Skeletal muscle satellite cell (primary cell): ENCODE results near the gene ZIC3.
A peak's percentile ranks its signal among the peaks of the same experiment; 100 is the strongest.

ENCODE experiments used
- H3K27me3 ChIP-seq: 2 replicates; pipeline ENCODE4 v1.7.0; 2013; ENCODE audit warnings: low read length; ENCODE audit not compliant: control insufficient read depth, insufficient read depth
- H3K36me3 ChIP-seq: 2 replicates; pipeline ENCODE4 v1.7.0; 2013; ENCODE audit warnings: mild to moderate bottlenecking, control low read depth, low read length; ENCODE audit not compliant: insufficient read depth
- H3K4me1 ChIP-seq: 2 replicates; pipeline ENCODE4 v1.7.0; 2013; ENCODE audit warnings: low read length; ENCODE audit not compliant: control insufficient read depth, insufficient read depth
- H3K4me2 ChIP-seq: 2 replicates; pipeline ENCODE4 v1.7.0; 2013; ENCODE audit warnings: mild to moderate bottlenecking, low read length
- H3K4me3 ChIP-seq: 2 replicates; pipeline ENCODE4 v1.7.0; 2013; ENCODE audit warnings: low read length
- H3K9ac ChIP-seq: 2 replicates; pipeline ENCODE4 v1.7.0; 2013; ENCODE audit warnings: mild to moderate bottlenecking, low read depth, low read length, moderate library complexity
- H3K9me3 ChIP-seq: replicated peaks from 2 replicates; pipeline ENCODE4 v1.7.0; 2013; ENCODE audit warnings: mild to moderate bottlenecking, control low read depth, low read length

ZIC3 gene

DNA sequence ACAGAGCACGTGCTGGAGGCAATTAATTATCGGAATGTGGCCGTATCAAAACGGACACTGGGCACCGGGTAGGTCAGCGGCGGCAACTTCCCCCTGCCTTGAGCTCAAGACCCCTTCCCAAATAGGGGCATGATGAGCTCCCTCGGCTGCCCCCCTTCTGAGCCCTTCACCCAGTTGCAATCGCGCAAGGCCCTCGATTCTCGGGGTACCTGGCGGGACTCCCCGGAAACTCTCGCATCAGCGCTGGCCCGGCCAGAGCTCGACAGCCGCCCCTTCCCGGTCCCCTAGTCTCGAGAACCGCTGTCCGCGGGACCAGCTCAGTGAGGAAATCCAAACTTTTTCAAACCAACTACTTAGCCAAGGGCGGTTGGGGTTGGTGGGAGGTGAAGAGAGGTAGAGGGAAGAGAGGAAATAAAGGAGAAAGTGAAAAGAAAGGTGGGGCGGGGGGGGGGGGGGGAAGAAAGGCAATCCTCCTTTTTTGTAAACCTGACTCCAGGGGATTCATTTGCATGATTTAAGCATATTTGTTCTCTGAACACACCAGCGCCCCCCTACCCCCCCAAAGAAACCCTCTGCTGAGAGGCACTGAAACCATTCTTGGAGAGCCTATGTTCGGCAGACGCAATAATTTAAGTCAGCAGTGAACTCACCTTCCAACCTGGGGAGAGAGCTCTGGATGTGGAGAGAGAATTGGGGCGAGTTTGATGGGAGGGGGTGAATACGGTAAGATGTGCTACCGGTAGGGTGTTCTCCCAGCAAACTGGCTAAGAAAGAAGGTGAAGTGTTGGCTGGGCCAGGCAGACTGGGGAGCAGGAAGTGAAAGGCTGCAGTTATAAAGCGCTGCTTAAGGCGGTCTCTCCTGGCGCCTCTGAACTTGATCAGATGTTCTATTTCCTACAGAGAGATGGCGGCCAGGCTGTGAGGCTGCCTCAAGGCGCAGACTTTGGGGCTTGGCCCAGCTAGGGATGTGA, 2.0 kb upstream of the ZIC3 start:
- Histone ChIP-seq H3K9me3 (peaks cover 12% of the 10 kb centered on the region), H3K4me1 (no peaks in the 10 kb centered on the region), H3K27me3 (peaks cover 35% of the 10 kb centered on the region), H3K4me3 (no peak overlapping the region), H3K4me2 (no peak overlapping the region), H3K9ac (no peak overlapping the region), H3K36me3 (no peaks in the 10 kb centered on the region)

GRCh38 chrX:137565318-137565904, 516 bp upstream of the ZIC3 start:
- Histone ChIP-seq H3K36me3 (no peaks in the 10 kb centered on the region), H3K9ac (no peak overlapping the region), H3K9me3 (peaks cover 12% of the 10 kb centered on the region), H3K4me3 (peak overlapping the region; percentile 50), H3K27me3 (peaks cover 42% of the 10 kb centered on the region), H3K4me1 (no peaks in the 10 kb centered on the region), H3K4me2 (peak overlapping the region; percentile 67)

GRCh38 chrX:137566746-137567679, 1.1 kb downstream of the ZIC3 start:
- no peak overlapping the region for H3K4me2 ChIP-seq
- no peaks in the 10 kb centered on the region for H3K4me1 ChIP-seq
- peaks cover 12% of the 10 kb centered on the region for H3K9me3 ChIP-seq
- no peak overlapping the region for H3K9ac ChIP-seq
- no peak overlapping the region for H3K4me3 ChIP-seq
- H3K27me3 ChIP-seq, result peaks cover 42% of the 10 kb centered on the region
- H3K36me3 ChIP-seq, result no peaks in the 10 kb centered on the region

GRCh38 chrX:137567682-137568232, 1.8 kb downstream of the ZIC3 start:
- H3K36me3 ChIP-seq, result no peaks in the 10 kb centered on the region
- H3K4me3 ChIP-seq, result no peak overlapping the region
- no peaks in the 10 kb centered on the region for H3K4me1 ChIP-seq
- H3K9ac ChIP-seq, result no peak overlapping the region
- peaks cover 42% of the 10 kb centered on the region for H3K27me3 ChIP-seq
- peaks cover 12% of the 10 kb centered on the region for H3K9me3 ChIP-seq
- no peak overlapping the region for H3K4me2 ChIP-seq

- Histone ChIP-seq H3K9ac (no peak overlapping the region), H3K4me1 (no peaks in the 10 kb centered on the region), H3K9me3 (peaks cover 14% of the 10 kb centered on the region), H3K27me3 (peaks cover 45% of the 10 kb centered on the region), H3K4me3 (no peak overlapping the region), H3K36me3 (no peaks in the 10 kb centered on the region), H3K4me2 (no peak overlapping the region)
Observed at GRCh38 chrX:137568741-137569469, 3.0 kb downstream of the ZIC3 start.

DNA sequence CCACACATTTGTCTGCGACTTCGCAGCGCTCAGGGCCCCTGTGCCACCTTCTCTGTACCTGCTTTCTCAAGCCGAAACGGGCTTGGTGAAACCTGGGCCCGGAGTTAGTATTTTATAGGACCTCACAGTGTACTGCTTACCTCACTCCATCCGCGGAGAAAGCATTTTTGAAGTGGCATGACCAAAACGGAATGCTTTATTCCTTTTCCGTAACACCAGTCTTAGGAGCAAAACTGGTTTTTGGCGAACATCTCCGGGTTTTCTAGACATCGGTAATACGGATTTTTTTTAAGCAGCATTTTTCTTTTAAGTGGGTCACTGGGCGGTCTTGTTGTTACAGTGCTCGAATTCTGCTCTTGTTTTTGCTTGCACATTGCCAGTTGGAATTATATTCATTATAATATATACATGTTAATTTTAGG, 3.6 kb downstream of the ZIC3 start:
- Histone ChIP-seq H3K4me2 (no peak overlapping the region), H3K4me3 (no peak overlapping the region), H3K36me3 (no peaks in the 10 kb centered on the region), H3K27me3 (peaks cover 42% of the 10 kb centered on the region), H3K4me1 (no peaks in the 10 kb centered on the region), H3K9ac (no peak overlapping the region), H3K9me3 (peaks cover 14% of the 10 kb centered on the region)

GRCh38 chrX:137573324-137574101, 7.6 kb downstream of the ZIC3 start:
- Histone ChIP-seq H3K36me3 (no peaks in the 10 kb centered on the region), H3K4me1 (no peaks in the 10 kb centered on the region), H3K4me3 (no peak overlapping the region), H3K27me3 (peaks cover 13% of the 10 kb centered on the region), H3K4me2 (no peak overlapping the region), H3K9ac (no peak overlapping the region), H3K9me3 (peaks cover 5% of the 10 kb centered on the region)

DNA sequence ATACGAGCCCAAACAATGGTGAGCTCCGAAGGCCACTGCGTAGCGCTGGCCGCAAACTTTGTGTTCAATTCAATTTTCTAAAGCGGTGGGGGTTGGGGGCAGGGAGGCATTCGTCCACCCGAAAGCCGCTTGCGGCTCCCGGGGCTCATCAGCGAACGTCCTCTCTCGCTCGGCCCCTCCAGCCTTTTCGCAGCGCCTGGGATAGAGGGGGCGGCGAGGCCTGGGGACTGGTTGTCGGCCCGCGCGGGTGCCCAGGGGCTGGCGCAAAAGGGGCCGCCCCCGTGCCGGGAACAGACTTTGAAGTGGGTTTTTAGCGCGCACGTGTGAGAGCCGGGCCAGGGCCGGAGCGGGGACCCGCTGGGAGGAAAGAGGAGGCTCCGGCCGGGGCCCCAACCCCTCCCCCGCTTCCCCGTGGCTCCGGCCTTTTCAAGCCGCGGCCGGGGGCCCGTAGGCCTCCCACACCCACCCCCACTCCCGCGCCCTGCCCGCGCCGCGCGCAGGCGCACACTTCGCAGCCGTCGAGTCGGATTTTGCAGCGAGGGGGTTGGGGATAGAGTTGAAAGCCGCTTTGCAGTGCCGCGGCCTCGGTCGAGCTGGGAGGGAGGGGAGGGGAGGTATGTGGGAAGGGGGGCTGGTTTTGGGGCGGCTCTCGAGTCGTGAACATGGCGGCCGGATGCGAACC, 8.3 kb downstream of the ZIC3 start:
- H3K4me2 ChIP-seq, result no peak overlapping the region
- no peaks in the 10 kb centered on the region for H3K36me3 ChIP-seq
- H3K9ac ChIP-seq, result no peak overlapping the region
- no peaks in the 10 kb centered on the region for H3K4me1 ChIP-seq
- H3K4me3 ChIP-seq, result no peak overlapping the region
- peaks cover 2% of the 10 kb centered on the region for H3K9me3 ChIP-seq
- H3K27me3 ChIP-seq, result peaks cover 10% of the 10 kb centered on the region

- Histone ChIP-seq H3K9me3 (peaks cover 2% of the 10 kb centered on the region), H3K36me3 (no peaks in the 10 kb centered on the region), H3K4me1 (no peaks in the 10 kb centered on the region), H3K4me2 (no peak overlapping the region), H3K9ac (no peak overlapping the region), H3K27me3 (peaks cover 6% of the 10 kb centered on the region), H3K4me3 (no peak overlapping the region)
Observed at GRCh38 chrX:137574784-137575293, 8.9 kb downstream of the ZIC3 start.
